Activated CD8-positive, alpha-beta memory T cell treated with anti-CD3 and anti-CD28 coated beads for 4 hours (primary cell): ENCODE measurements around the gene PITPNC1.
"Not testable (repeated sequence)": the region's sequence is repeated elsewhere in the genome, so short reads cannot be mapped to it uniquely, and the experiment has no call there.

Source experiments
- DNase-seq, 2 donors: peaks; one replicate each; pipeline ENCODE4 v3.0.0-alpha.2; 2020; ENCODE audit warnings: low read depth in 2 of 2

The PITPNC1 gene

DNA sequence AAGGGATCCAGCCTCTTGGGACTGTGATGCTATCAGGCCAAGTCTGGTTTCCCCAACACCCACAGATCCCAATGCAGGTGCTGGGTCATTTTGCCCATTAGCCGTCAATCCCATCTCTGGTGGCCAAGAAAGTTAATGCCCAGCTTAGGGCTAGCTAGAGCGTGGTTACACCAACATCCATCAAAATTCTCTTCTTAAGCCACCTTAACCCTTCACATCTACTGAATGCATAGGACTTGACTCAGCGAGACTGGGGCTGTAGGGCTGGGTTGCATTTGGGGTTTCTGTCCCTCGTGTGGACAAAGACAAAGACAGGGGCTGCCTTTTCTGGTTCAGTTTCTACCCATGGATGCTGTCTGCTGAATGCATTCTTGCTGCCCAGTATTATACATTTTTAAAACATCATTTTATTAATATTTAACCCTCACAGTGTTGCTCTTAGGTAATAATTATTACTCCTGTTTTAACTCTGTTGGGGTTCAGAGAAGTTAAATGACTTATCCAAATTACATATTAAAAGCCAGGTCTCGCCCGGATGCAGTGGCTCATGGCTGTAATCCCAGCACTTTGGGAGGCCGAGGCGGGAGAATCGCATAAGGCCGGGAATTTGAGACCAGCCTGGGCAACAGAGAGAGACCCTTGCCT, 199.5 kb downstream of the PITPNC1 start:
- DNase-seq = no peak

DNA sequence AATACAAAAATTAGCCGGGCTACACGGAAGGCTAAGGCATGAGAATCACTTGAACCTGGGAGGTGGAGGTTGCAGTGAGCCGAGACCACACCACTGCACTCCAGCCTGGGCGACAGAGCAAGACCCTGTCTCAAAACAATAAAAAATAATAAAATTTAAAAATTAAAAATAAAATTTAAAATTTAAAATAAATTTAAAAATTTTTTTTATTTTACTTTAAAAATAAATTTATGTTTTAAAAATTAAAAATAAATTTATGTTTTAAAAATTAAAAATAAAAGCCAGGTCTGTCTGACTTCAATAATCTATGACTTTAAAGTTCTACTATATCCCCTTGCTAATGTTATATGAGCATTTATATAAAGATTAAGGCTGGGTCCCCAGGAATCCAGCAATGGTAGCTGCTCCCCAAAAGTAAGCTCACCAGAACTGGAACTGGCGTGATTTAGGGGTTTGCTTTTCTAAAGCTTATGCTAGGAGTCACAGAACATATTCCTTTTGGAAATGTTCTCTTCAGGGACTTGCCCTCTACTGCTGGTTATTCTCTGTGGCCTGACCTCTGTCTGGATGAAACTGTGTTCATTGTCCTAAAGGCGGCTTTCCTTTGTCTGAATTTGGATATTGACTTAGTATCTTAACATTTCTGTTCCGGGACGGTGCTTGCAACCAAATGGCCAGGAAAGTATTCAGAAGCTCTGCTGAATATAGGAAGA, 200.5 kb downstream of the PITPNC1 start:
- no peak for DNase-seq

DNA sequence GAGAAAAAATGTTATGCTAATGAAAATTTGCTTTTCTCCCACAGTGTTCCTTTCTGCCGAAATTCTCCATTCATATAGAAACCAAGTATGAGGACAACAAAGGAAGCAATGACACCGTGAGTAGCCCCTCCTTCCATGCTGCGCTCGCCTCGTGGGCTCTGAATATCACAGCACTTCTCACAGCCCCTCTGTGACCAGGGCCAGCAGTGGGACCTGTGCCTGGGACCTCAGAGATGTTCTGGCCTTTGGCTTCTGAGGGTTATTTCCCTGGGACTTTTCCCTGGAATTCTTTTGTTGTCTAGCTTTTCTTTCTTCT, 201.0 kb downstream of the PITPNC1 start:
- DNase-seq = no peak

DNA sequence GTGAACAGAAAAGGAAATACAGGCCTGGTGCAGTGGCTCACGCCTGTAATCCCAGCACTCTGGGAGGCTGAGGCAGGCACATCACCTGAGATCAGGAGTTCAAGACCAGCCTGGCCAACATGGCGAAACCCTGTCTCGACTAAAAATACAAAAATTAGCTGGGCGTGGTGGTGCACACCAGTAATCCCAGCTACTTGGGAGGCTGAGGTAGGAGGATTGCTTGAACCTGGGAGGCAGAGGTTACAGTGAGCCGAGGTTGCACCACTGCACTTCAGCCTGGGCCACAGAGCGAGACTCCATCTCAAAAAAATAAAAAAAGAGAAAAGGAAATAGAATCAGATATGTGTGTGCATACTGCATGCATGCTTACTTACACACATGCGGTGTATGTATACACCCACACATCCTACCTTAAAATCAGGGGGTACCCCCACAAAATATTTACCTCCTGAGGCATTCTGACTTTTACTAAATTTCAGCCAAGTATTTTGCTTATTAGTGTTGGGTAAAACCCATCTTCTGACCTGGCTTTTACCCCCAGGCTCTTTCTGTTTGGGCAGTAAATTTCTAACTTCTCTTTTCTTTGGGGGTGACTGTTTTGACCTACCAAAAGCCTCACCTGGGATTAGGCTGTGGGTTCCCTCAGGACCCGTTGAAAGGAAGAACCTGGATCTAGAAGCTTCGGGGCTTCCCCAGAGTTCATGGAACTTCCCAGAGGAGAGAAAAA, 201.8 kb downstream of the PITPNC1 start:
- DNase-seq = not testable (repeated sequence)

DNA sequence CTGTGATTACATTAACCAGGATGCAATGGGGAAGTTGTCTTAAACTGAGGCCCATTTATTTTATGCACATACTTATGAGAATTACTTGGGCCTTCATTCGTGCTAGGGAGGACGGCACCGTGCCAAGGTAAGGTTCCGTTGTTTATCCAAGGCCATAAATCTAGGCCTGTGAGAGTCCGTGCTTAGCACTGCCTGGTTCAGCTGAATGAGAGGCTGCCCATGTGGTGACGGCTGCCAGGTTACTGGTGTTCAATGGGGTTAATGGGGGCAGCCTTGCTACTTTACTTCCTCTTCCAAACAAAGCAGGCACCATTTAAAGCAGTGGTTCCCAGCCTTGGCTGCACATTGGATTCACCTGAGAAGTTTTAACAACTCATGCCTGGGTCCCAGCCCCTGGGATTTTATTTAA, 205.6 kb downstream of the PITPNC1 start:
- DNase-seq = no peak

DNA sequence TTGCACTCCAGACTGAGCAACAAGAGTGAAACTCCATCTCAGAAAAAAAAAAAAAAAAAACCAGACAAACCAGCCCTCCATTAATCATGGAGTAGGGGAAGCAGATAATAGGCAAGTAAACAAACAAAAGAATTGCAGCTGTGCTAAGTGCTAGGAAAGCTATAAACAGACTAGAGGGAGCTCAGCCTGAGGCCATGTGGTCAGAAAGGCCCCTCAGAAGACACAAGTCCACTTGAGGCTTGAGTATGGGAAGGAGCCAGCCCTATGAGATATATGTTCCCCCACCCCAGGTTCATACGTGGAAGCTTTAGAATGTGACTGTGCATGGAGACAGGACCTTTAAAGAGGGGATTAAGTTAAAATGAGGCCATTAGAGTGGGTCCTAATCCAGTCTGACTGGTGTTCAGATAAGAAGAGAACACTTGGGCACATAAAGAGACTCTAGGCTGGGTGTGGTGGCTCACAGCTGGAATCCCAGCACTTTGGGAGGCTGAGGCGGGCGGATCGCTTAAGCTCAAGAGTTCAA, 208.1 kb downstream of the PITPNC1 start:
- DNase-seq = no peak

DNA sequence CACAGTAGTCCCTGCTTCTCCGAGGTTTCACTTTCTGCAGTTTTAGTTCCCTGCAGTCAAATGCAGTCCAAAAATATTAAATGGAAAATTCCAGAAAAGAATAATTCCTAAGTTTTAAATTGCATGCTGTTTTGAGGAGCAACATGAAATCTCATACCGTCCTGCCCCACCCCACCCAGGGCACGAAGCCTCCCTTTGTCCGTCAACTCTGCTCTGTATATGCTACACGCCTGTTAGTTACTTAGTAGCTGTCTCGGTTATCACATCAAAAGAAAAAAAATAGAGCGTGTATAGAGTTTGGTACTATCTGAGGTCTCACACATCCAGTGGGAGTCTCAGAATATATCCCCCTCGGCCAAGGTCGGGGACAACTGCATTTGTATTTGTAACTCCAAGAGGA, 211.2 kb downstream of the PITPNC1 start:
- no peak for DNase-seq

DNA sequence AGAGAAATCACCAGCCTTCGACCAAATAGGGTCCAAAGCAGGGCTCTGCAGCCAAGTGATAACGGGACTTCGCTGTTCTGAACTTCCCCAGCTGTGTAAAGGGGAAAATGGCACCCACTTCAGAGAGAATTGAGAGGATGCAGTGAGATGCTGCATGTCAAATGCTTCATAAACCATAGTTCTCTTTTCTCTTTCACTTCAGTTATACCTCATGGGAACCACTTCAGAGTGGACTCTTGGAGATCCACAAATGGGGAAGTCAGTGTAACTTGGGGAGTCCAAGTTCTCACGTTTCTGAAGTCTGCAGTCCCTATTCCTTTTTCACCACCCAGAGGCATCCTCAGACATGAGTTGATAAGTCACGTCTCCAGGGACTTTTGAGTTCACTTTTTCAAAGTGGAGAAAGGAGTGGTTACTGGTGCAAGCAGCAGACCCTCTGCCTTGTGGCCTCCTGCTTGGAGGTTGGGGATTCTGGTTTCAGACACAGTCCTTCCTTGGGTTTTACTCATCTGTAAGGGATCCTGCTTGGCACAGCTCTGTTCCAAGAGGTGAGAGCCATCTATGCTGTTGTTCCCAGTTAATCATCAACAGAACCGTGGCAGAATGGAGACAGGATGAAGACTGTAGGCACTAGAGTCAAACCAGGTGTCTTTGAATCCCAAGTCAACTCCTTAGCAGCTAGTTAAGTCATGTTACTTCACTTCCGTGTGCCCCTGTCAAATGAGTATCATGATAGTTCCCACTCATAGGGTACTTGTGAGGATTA, 217.2 kb downstream of the PITPNC1 start:
- DNase-seq = no peak

DNA sequence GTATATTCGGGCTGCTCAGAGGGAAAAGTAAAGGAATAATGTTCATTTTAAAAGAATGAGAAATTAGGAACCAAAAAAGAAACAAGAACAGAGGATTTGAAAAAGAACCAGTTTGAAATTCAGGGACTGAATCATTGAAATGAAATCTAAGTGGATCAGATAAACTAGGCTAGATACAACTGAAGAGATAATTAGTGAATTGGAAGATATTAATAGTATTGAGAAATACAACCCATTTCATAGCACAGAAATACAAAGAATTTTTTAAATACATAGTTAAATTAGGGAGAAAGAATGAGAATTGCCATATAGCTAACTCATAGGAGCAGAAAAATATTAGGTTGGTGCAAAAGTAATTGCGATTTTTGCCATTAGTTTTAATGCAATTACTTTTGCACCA, 223.3 kb downstream of the PITPNC1 start:
- DNase-seq = no peak

DNA sequence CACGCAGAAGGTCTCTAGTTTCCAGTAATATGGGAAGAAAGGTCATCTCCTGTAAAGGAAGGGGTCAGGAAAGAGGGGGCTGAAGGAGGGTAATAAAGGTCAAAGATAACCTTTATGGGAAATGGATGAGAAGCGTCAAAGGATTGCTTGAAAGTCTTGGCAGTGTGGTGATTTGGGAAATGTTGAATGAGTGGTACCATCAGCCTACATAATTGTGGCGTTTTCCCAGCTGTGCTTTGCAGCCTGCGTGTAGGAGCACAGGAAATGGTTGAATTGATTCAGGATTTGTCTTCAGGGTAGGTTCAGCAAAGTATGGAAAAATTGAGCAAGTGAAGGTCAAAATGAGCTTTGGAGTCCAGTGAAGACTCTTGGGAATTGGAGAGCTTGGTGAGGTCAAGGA, 224.8 kb downstream of the PITPNC1 start:
- no peak for DNase-seq

DNA sequence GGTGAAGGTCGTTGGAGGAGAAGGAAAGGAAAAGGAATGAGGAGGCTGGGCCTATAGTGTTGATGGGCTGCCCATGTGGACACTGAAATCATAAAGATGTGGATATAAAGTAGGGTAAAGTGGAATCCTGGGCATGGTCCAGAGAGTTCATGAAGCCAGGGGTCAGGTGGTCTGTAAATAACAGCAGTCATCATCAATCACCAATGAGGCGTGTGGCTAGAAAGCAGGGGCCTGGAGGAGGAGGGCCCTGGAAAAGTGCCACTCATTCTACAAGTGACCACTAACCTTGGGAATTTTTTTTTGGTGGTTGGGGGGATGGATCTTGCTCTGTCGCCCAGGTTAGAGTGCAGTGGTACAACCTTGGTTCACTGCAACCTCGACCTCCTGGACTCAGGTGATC, 225.4 kb downstream of the PITPNC1 start:
- DNase-seq = no peak

DNA sequence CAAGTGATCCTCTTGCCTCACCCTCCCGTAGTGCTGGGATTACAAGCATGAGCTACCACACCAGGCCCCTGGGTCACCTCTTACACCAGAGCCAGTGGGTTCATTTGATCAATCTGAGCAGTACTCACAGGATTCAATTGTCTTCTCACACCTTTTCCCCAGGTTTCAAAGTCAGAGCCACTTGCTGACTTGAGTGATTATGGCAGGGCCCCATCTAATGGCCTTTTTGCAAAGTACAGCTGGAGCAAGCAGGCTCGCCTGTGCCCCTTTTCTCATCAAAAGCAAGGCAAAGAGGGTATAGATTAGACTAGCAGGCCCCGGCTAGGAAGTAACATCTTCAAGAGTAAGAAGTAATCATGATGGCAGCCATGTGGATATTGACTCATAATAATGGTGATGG, 225.9 kb downstream of the PITPNC1 start:
- peak in 1 of 2 donors; percentile 9 for DNase-seq

DNA sequence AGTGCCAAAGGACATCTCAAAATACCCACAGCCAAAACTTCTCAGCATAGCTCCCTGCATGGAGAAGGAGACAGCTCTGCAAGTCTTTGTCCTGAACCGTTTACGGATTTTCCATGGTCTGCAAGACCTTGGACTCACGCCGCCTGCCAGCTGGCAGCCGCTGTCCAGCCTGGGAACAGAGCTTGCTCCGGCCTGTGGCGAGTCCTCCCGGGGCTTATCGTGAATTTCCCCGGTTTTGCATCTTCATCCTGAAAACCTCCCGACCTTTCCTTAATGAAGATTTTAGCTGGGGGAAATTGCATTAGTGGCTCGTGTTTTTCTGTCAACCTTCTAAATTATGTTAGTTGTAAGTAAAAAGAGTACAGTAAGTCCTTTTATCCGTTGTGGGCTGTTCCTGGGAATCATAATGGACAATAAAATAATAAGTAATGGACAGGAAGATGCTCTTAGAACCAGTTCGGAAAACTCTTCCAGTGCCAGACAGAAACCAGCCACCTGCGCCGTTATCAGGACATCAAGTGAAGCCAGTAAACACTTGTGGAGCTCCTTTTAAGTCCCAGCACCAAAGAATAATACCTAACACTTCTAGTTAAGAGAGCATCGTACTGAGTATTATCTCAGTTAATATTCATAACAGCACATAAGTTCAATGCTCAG, 228.3 kb downstream of the PITPNC1 start:
- DNase-seq = no peak

DNA sequence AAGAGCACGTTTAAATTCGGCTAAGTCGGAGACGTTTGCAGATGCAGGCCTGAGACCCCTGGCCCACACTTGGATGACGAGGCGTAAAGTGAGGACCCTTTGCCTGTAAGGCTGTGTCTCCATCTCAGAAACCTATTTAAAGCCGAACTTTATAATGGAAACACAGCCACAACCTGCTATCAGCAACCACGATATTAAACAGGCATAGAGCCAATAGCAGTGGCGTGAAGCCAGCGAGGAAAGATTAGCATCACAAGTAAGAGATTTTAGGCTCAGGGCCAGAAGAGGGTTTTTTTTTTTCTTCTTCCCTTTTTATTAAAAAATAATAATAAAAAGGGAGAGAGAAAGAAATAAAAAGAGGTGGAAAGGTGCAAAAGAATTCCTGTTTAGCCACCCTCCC, 229.4 kb downstream of the PITPNC1 start:
- no peak for DNase-seq

DNA sequence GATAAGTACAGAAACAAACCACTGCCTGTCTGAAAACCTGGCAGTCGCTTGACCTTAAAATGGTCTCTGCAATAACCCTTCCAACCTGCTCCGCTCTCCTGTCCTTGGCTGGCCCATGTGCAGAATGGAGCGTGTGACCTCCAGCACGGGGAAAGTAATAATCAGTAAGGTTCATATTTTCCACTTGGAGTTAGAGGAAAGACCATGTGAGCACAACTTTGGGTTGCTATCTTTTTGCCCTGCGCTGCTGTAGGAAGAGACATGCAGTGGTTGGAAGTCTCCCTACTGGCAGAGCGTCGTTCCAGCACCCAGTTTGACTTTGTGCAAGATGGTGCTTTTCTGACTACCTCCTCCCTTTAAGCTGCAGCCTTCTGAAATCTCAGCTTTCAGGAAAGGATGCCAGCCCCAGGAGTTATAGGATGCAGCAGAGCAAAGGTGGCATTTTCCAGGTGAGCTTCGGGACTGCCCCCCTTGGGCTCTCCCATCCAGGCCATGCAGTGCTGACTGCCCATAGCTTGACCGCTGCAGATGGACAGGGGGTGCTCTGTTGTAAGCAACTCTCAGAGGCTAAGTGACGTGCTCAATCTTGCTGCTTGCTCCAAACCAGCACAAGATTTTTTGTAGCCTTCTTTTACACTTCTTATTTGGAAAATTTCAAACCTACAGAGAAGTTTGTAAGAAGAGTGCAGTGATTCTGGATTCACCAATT, 230.0 kb downstream of the PITPNC1 start:
- DNase-seq = no peak

DNA sequence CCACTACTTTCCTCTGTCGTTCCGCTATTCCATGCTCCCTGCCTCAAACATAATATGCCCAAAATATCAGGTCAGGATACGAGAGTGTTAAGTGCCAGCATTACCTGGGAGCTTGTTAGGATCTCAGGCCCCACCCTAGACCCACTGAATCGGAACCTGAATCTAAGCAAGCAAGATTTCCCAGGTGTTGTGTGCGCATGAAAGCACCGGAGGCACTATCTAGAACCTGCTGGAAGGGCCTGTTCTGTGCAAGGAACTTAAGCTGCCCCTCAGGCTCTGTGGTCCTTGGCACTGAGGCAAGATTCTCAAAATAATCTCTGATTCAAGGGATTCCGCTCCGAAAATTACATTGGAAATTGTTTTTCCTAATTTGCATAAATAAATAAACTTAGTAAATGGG, 233.0 kb downstream of the PITPNC1 start:
- DNase-seq = no peak

DNA sequence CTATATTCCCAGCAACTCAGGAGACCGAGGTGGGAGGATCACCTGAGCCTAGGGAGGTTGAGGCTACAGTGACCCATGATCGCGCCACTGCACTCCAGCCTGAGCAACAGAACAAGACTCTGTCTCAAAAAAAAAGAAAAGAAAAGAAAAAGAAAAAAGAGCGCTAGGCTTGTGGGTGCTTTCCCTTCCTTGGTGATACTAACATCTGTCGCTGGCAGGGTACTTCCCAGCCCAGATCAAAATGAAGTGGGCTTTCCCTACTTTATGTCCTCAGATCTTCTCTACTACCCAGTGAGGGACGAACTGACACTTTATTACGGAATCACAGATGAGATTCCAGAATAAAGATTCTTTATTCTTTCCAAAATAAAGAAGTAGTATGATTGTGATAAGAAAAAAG, 236.9 kb downstream of the PITPNC1 start:
- no peak for DNase-seq

DNA sequence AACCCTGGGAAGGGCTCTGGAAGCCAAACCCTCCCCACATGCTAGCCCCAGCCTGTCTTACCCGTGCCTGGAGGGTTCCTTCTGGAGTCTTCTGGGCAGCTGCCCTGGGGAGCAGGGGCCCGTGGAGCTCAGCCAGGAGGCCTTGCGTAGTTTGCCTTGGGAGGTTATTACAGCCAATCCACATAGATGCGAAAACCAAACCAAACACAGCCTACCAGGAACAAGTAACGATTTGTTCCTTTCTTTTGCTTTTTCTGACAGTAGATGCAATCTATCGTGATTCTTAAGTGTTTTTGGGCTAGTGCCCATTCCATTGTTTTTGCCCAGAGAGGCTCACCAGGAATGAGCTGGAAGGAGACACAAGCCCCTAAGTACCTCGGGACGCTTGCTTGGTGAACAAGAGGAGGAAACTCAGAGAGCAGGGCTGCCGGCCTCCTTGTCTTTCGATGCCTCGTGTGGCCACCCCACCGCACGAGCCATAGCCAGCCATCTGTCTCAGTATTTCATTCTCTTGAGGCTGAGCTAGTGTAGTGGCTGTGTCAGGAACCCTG, 238.0 kb downstream of the PITPNC1 start:
- DNase-seq = no peak

DNA sequence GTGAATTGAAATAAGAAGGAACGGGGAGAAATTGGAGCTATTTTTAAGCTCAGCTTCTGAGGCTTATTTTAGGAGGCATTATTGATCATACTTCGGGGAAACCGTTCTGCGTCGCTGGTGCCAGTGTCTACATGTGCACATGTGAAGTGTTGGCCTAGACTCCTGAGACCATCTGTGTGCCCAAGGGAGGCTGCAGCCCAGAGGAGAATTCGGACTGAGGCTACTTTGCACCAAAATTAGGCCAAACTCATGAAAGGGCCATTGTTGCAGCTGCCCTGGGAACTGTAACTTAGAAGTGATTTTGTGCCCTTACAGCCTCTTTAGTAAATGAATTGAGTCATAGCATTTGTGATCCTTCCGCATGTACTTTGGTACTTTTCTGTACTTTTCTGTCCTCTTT, 238.7 kb downstream of the PITPNC1 start:
- no peak for DNase-seq

DNA sequence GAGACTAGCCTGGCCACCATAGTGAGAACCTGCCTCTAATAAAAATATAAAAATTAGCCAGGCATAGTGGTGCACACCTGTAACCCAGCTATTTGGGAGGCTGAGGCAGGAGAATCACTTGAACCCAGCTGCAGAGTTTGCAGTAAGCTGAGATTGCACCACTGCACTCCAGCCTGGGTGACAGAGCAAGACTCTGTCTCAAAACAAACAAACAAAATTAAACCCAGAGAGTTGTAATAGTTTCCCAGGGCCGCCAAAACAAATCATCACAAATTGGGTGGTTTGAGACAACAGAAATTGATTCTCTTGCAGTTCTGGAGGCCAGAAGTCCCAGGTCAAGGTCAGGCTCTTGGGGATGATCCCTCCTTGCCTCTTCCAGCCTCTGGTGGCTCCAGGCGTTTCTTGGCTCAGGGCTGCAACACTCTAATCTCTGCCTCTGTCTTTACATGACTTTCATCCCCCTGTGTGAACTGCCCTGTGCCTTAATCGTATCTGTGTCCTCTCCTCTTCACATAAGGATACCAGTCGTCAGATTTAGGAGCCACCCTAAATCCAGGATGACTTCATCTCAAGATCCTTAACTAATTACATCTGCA, 240.3 kb downstream of the PITPNC1 start:
- DNase-seq = no peak
